NCI-H1105 (cell line): Measurements from ENCODE around the gene CCR5AS.
"Not testable (repeated sequence)": the region's sequence is repeated elsewhere in the genome, so short reads cannot be mapped to it uniquely, and the experiment has no call there.

ENCODE experiments used
- DNase-seq: peaks from one replicate; lab custom pipeline; 2025; lab: John Stamatoyannopoulos, UW

The CCR5AS gene

GRCh38 chr3:46356276-46356675 is 50.6 kb downstream of the CCR5AS start:
- no peak for DNase-seq

DNA sequence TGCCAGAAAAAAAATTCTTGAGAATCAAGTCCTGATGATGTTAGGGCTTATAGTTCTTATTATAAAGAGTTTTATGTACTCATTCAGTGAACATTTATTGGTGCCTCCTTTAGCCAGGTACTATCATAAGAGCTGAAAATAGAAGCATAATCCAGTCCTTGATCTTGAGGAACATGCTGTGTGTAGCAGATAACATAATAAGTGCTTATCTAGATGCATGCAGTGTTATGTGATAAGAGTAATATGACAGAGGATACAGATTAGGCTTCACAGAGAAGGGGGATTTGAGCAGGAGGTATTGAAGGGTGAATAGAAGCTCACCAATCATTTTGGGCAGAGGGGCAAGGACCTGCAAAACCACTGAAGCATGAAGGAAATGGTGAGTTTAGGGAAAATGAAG is 51.9 kb downstream of the CCR5AS start:
- no peak for DNase-seq

DNA sequence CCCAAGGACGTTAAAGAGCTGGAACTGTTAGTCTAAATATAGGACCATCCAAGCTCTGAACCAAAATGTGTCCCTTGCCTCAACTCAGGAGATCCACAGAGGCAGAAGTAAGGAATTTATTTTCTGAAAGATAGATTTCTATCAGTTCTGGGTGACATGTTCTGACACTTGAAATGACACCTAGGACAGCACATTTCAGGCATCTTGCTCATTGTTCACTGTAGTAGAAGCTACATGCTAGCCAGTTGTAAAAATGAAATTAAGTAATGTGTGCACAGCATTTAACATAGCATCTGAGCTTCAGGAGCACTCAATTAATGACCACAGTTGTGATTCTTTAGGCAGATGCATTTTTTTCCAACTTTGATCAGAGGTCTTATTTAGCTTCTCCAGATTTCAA is 52.4 kb downstream of the CCR5AS start:
- no peak for DNase-seq

DNA sequence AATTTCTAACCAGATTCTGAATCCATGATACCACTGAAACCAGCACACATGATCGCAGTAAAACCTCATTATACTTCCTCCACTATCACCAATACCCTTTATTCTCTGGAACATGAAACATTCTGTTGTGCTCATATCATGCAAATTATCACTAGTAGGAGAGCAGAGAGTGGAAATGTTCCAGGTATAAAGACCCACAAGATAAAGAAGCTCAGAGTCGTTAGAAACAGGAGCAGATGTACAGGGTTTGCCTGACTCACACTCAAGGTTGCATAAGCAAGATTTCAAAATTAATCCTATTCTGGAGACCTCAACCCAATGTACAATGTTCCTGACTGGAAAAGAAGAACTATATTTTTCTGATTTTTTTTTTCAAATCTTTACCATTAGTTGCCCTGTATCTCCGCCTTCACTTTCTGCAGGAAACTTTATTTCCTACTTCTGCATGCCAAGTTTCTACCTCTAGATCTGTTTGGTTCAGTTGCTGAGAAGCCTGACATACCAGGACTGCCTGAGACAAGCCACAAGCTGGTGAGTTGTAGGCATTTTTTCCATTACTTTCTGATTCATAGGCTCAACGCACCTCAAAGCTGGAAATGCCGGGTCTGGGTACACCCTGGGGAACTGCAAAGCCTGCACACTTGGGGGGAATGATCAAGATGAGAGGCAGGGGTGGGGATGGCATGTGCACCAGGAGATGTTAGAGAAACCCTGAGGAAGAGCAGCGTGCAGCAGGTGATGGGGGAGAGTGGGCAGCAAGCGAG is 53.0 kb downstream of the CCR5AS start, which contains the start of gene CCR2:
Gene CCR2, plus strand, starts transcription at position 465 of the 764 bp plus-strand sequence. CDS start 3,417 bp downstream, outside the sequence.
- no peak for DNase-seq

- DNase-seq = no peak
These were observed 53.8 kb downstream of the CCR5AS start for GRCh38 chr3:46353090-46353489.

DNA sequence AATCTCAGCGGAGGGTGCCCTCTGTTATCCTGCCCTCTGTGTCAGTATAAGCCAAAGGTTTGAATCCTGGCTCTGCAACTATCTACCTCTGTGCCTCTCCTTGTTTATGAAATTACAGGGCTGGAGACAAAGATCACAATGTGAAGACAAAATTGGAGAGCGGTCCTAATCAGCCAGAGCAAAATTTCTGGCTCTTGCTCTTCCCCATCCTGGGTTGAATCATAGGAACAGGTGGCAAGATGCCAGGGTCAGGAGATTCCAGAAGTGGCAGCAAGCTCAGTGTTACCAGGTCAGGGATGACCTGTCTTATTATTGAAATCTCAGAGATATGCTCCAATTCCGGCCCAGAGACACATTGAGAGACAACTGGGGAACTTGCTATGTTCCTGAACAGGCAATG is 55.2 kb downstream of the CCR5AS start:
- DNase-seq = no peak

DNA sequence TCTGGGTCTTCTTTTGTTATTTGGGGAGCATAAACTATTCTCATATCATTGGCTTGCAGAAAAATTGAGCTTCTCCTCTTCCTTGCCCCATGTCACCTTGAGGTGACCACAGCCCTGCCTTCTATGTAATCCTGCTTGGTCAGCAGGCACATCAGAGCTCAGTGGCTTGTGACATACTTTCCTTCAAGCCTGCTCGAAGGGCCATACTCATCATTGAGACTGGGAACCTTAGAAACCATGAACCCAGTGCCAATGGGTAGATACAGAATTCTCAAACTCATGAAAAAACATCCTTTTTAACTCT is 56.7 kb downstream of the CCR5AS start:
- DNase-seq = no peak

DNA sequence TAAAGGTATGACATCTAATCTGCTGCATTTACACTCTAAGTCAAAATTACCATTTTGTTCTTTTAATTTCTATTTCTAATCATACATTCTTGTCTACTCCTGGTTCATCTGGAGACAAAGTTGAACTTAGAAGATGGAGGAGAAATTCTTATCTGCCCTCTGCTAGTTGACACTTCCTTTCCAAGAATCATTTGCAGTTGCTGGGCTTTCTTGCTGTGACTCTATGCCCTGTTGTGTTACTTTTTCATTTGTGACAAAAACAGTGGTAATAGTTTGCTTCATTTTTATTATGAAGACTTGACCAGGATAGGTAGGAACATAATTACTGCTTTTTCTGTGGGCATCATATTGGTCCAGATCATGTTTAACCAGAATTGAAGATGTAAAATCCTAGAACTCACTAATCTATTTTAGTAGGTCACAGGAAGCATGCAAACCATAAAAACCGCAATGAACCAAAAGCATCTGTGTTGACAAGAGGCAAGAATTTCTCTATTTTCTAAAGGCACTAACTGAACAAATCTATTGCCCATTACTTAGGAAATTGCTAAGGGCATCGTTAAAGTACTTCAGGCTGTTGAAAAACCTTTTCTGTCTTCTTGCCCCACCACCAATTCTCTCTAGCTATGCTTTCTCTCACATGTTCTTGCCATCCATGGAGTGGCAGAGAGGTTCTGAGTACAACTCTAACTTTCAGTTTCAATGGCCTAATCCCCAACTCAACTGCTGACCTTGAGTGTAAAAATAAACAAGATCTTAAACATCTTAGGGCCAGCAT is 57.2 kb downstream of the CCR5AS start:
- DNase-seq = no peak

DNA sequence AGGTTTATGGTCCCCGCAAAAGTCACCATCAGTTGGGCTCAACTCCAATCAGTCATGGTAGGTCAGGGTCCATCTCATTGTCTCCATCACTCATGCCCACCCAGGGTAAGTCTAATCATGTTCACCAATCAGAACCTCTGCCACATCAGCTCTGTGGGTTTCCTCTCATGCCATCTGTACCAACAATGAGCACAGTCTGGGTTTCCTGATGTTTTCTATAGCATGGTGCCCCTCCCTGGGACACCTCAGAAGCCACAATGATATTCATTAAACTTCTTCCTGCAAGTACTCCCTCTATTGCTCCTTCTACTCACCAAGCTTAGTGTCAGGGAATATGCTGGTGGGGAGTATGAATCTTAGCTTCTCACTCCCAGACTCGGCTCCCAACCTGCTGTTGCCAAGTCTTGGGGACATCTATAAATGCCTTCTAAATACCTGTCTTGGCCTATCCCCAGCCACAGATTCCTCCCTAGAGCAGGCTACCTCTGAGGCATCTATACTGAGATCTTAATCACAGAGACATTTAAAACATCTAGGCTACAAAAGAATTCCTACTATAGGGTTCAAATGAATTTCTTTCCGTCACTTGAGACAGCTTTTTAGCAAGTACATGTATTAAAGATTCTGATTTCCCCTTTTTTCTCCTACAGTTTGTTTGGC is 57.9 kb downstream of the CCR5AS start:
- no peak for DNase-seq

- DNase-seq = no peak
These were observed 62.4 kb downstream of the CCR5AS start for GRCh38 chr3:46344476-46344875.

DNA sequence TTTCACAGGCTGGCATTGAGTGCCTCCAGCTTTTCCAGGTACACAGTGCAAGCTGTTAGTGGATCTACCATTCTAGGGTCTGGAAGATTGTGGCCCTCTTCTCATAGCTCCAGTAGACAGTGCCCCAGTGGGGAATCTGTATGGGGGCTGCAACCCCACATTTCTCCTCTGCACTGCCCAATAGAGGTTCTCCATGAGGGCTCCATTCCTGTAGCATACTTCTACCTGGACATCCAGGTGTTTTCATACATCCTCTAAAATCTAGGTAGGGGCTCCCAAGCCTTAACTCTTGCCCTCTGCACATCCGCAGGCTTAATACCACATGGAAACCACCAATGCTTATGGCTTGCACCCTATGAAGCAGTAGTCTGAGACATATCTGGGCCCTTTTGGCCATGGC is 68.0 kb downstream of the CCR5AS start:
- no peak for DNase-seq

DNA sequence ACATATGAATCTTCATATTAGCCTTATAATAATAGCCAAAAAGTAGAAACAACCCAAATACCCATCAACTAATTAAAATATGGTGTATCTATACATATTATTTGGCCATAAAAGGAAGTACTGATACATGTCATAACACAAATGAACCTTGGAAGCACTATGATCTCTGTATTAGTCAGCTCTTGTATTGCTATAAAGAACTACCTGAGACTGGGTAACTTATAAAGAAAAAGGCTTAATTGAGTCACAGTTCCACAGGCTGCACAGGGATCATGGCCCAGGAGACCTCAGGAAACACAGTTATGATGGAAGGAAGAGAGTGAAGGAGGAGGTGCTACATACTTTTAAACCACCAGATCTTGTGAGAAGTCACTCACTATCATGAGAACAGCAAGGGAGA is 69.0 kb downstream of the CCR5AS start:
- DNase-seq = no peak

DNA sequence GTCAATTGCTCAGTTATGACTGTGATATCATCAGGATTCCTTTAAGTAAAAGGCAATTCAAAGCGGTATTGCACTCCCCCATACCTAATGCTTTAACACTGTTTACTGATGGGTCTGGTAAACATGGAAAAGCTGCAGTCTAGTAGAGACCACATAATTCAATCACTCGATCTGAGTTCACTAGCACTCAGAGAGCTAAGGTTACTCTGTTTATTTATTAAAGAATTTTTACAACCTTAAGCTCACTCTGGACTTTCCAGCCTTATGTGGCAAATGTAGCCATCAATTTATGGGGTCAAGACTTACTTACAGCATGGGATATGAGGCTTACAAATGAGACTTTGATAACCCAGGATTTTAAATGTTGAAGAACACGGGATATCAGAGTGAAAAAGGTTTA is 71.3 kb downstream of the CCR5AS start:
- no peak for DNase-seq

DNA sequence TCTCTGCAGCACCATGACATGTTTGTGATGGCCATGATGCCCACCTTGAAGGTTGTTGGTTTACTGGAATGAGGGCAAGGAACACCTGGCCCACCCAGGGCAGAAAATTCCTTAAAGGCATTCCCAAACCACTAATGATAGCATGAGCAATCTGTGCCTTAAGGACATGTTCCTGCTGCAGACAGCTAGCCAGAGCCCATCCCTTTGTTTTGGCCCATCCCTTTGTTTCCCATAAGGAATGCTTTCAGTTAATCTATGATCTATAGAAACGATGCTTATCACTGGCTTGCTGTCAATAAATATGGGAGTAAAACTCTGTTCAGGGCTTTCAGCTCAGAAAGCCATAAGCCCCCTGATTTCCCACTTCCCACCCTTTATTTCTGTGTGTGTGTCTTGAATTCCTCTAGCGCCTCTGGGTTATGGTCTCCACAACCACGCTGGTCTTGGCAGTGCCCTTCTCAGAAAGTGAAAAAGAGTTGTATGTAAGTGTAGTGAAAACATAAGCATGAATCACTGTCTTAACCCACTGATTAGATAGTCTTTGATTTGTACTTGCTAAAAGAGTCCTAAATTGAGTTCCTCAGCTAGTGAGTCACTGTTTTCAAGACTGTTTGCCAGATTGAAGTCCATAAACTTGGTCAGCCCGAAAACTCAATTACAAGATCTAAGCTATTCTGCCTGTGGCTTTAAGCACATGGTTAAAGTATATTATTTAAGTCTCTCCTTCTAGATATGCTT is 72.0 kb downstream of the CCR5AS start:
- DNase-seq = no peak

GRCh38 chr3:46330676-46331075 is 76.2 kb downstream of the CCR5AS start:
- DNase-seq = not testable (repeated sequence)

GRCh38 chr3:46325645-46326300 is 81.1 kb downstream of the CCR5AS start:
- DNase-seq = no peak

DNA sequence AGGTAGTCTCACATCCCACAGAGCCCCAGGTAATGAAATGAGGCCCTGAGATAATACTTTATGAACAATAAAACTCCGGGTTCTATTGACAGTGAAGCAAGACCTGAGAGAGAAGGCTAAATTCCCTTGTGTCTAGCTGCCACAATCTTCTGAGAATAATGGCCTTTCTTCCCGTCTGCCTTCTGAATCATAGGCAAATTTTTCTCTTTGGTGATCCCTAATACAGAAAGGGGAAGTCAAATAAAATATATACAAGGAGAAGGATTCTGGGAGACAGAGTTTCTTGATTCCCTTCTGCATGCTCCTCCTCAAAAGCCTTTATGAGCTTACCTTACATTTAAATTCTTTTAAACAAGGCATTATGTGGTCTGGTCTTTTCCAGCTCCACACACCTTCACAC is 82.8 kb downstream of the CCR5AS start:
- DNase-seq = no peak

- no peak for DNase-seq
These were observed 85.3 kb downstream of the CCR5AS start for GRCh38 chr3:46321461-46322104.

GRCh38 chr3:46318207-46318927 is 88.5 kb downstream of the CCR5AS start:
- no peak for DNase-seq

- no peak for DNase-seq
These were observed 90.7 kb downstream of the CCR5AS start for GRCh38 chr3:46316206-46316605.

- no peak for DNase-seq
These were observed 92.3 kb downstream of the CCR5AS start for GRCh38 chr3:46314517-46314916.
